ENCODE measurements around the gene LCN10.
A peak's percentile ranks its signal among the peaks of the same experiment; 100 is the strongest.
"Not testable (repeated sequence)": the region's sequence is repeated elsewhere in the genome, so short reads cannot be mapped to it uniquely, and the experiment has no call there.

Gene LCN10

DNA sequence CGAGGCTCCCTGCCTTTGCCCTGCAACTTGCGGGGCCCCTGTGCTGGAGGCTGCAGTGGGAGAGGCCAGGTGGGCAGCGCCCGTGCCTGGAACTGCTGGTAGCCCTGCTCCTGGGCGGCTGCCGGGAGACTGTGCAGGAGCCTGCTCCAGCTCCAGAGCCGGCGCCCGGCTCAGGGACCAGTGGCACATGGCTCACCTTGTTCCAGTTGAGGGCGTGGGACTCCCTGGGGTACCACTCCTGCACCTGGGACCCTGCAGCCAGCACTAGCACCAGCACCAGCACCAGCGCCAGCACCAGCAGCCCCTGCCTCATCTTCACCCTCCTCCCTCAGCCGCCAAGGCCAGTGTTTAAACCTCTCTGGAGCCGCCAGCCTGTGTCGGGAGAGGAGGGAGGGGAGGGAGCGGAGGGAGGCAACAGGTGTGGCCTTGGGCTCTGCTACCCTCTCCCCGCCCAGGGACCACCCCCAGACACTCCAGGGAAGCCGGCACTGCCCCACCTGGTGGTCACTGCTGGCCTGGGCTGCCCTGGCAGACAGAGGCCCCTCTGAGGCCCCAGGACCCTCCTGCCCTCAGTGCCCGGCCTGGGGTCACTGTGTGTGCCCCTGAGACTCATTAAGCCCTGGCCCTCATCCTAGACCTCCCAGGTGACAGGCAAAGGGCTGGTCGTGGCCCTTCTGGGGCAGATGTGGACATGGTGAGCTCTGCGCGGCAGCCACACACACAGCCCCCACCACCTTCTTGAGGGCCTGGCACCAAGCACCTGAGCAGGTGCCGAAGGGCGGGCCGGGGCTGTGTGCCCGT lies at the start of gene LCN10:
TSS of gene LCN10 (minus strand) at position 350 of the 801 bp plus-strand sequence. CDS start at position 313, 37 bp downstream.
- DNase-seq, result no peak

DNA sequence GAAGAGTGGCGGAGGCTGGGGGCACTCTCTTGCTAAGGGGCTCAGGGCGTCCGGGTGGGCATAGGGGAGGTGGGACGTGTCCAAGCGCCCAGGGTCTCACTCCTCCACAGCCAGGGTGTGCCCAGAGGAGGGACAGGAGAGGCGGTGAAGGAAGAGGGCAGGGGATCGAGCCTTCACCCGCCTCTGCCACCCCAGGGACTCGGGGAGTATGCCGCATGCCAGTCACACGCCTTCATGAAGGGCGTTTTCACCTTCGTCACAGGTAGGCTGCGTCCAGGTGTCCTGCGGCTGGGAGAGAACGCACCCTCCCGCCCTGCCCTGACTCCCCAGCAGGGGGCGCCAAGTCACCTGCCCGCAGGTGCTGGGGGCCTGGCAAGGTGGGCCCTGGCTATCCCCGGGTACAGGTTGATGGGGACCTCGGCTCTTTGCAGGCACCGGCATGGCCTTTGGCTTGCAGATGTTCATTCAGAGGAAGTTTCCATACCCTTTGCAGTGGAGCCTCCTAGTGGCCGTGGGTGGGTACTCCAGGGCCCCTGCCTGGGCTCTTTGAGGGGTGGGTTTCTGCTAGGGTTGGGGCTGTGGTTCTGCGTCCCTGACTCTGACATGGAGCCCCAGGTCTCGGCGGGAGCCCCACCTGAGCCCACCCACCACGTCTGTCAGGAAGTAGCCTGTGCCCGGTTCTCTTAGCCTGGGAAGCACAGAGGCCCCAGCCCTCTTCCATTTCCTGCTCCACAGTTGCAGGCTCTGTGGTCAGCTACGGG lies 49.0 kb upstream of the LCN10 start:
- peak; percentile 88 for DNase-seq

DNA sequence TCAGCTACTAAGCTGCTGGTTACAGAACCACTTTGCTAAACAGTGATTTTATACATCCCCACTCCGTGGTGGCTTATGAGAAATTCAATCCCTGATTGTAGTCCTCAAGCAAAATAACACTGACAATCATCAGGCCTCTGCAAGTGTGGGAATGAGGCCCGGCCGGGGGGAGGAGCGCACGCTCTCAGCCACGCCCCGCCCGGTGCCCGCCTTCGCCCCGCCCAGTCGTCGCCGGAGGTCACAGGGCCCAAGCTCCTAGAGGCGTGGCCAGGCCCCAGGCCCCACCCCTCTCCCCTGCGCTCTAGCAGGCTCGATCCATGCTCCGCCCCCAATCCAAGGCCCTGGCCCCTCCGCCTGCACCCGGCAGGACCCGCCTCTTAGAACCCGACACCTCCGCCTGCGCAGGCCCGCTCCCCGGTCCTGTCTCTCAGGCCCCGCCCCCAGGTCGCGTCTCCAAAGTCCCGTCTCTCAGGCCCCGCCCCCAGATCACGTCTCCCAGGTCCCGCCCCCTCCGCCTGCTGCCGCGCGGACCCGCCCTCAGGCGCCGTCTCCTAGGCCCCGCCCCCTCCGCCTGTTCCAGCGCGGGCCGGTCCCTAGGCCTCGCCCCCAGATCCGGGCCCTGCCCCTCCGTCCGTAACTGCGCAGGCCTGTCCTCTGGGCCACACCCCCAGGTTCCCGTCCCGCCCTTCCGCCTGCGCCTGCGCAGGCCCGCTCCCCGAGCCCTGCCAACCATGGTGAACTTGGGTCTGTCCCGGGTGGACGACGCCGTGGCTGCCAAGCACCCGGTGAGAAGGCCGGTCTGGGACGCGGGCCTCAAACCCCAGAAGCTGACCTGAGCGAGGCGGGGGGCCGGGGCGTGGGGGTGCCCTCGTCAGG lies 48.1 kb upstream of the LCN10 start, which contains the start of gene TMEM141:
TSS of gene TMEM141 (plus strand) at position 705 of the 876 bp plus-strand sequence. CDS start at position 732, 27 bp downstream.
- DNase-seq, result peak; percentile 99

DNA sequence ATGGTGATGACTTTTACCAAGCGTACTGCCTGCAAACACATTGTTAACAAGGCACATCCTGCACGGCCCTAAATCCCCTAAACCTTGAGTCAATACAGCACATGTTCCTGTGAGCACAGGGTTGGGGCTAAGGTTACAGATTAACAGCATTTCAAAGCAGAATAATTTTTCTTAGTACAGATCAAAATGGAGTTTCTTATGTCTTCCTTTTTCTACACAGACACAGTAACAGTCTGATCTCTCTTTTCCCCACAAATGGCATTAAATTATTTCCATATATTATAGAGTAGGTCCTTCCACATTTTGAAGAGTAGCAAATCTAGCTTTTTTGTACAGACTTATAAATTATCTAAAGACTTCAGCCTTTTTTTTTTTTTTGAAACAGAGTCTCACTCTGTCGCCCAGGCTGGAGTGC lies 46.8 kb upstream of the LCN10 start:
- no peak for DNase-seq

DNA sequence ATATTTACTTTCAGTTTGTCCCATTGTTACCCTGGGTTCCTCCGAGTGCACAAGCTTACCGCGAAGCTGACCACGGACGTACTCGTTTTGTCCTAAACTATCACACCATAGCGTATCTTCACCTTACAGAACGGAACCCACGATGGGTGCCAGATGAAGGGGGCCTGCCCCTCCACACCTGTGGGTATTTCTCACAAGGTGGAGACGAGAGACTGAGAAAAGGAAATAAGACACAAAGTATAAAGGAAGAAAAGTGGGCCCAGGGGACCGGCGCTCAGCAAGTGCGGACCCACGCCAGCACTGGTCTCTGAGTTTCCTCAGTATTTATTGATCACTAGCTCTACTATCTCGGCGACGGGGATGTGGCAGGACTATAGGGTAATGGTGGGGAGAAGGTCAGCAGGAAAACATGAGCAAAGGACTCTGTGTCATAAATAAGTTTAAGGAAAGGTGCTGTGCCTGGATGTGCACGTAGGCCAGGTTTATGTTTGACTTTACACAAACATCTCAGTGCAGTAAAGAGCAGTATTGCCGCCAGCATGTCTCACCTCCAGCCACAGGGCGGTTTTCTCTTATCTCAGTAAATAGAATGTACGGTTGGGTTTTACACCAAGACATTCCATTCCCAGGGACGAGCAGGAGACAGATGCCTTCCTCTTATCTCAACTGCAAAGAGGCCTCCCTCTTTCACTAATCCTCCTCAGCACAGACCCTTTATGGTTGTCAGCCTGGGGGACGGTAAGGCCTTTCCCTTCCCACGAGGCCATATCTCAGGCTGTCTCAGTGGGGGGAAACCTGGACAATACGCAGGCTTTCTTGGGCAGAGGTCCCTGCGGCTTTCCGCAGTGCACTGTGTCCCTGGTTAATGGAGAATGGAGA lies 46.1 kb upstream of the LCN10 start:
- not testable (repeated sequence) for DNase-seq

DNA sequence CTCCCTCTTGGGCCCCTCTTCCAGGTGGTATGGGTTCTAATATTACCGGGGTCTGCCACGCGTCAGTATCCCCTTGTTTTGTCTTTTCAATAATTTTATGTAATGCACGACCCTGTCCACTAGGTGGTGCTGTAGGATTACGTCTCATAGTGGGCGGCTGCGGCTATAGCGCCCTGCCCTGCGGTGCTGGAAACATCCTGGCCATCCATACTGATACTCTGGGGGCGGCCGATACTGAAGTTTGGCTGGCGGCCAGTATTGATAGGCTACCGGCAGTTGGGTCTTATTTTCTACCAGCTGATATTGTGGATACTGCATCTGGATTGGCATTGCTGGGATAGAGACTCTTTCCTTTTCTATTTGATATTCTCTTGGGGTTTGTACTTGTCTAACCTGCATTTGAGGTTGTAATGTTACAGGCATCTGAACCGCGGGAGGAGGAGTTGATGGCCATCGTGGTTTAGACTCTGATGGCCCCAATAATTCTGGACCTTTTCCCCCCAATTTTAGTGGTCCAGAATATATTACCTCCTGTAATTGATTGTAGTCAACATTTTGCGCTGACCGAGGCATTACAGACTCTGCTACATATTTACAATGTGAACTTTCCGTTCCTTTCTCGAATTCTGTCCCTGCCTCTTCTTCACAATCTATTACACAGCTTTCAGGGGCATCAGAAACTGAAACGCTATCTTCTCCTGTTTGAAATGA lies 45.1 kb upstream of the LCN10 start:
- peak; percentile 86 for DNase-seq

DNA sequence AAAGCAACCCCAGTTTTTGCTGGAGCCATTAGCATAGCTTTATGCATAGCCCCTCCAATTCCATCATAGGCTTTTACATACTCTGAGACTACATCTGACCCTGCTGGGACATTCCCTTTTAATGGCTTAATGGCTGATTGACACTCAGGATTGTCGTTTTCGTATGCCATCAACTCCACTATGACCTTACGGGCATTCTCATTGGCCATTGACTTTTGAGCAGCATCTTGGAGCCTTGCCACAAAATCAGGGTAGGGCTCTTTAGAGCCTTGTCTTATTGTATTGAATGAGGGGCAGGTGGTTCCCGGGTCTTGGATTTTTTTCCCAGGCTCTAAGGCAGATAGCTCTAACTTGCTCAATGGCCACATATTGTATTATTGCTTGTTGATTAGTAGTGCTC lies 44.2 kb upstream of the LCN10 start:
- not testable (repeated sequence) for DNase-seq

DNA sequence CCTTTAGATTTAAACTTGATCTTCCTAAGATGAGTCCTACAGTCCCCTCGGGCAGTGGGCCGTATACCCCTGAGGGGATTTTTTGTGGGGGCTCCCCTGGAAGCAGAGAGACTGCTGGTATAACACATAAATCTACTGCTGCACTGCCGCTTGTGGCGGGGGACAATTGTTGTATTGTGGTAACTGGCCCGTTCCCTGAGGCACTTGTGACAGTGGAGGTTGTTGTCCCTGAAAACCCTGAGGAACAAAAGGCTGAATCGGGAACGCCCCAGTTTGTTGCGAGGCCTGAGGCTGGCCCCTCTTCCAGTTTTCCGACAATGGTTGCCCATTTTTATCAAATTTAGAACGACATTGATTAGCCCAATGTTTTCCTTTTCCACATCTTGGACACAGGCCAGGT lies 43.7 kb upstream of the LCN10 start:
- no peak for DNase-seq

DNA sequence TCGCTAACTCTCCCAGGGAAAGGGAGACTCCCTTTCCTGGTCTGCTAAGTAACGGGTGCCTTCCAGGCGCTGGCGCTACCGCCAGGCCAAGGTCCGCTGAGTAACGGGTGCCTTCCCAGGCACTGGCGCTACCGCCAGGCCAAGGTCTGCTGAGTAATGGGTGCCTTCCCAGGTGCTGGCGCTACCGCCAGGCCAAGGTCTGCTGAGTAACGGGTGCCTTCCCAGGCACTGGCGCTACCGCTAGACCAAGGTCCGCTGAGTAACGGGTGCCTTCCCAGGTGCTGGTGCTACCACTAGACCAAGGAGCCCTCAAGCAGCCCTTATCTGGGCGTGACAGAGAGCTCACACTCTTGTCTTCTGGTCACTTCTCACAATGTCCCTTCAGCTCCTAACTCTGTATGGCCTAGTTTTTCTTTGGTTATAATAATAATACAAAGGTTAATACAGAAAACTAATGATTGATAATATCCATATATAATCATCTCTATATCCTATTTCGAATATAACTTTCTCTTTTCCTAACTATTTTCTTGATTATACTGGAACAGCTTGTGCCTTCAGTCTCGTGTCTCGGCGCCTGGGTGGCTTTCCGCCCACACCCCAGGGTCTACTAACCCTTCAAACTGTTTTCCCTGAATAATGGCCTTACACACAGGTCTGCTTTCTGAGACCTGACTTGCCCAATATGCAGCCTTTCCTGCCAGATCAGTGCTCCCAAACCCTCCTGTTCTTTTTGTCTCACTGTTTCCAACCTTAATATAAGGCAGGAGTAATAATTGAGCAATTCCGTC lies 43.0 kb upstream of the LCN10 start:
- DNase-seq, result not testable (repeated sequence)

DNA sequence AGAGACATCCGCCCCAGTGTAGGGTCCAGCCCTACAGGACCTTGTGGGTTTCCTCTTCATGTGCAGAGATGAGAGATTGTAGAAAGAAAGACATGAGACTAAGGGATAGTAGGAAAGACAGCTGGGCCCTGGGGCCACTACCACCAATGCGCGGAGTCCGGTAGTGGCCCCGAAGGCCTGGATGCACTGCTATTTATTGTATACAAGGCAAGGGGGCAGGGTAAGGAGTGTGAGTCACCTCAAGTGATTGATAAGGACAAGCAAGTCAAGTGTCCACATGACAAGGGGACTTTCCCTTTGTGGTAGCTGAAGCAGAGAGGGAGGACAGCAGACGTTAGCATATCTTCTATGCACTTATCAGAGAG lies 42.2 kb upstream of the LCN10 start:
- no peak for DNase-seq

DNA sequence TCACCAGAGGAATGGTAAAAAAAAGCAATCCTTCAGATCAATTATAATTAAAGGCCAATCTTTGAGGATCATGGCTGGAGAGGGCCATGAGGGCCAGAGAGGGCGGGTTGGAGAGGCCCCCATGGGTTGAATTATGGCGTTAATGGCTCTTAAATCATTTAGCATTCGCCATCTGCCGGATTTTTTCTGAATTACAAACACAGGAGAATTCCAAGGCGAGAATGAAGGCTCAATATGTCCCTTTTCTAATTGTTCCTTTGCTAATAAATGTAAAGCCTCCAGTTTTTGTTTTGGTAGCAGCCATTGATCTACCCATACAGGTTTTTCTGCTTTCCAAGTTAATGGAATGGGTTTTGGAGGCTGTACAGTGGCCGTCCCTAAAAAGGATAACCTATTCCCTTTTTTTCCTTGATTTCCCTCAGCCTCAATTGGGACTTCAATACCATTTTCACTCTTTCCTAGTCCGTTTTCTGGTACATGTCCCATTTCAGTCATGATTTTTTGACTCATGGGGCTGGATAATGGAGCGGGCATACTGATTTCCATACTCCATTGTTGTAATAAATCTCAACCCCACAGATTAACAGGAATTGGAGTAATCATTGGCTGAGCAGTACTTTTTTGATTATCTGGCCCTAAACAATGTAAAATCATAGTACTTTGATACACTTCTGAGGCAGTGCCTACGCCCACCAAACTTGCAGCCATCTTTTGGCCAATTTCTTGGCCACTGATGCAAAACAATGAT lies 41.7 kb upstream of the LCN10 start:
- DNase-seq, result no peak

DNA sequence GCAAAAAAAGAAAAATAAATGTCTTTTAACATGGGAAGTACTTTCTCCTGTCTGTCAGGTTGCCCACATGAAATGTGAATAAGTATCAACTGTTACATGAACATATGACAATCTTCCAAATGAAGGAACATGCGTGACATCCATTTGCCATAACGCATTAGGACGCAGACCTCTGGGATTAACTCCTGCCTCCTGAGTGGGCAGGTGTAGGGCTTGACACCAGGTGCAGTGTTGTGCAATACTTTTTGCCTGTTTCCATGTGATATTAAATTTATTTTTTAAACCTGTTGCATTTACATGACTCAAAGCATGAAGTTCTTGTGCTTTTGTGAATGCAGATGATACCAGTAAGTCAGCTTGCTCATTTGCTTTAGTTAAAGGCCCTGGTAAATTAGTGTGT lies 39.7 kb upstream of the LCN10 start:
- no peak for DNase-seq

DNA sequence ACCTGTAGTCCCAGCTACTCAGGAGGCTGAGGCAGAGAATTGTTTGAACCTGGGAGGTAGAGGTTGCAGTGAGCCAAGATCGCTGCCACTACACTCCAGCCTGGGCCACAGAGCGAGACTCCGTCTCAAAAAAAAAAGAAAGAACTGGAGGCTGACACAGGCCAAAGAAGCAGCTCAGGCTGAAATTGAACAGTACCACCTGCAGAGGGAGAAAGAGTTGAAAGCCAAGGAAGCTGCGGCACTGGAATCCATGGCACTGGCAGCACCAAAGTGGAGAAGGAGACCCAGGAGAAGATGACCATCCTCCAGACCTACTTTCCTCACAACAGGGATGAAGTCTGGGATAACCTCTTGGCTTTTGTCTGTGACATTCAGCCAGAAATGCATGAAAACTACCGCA lies 37.1 kb upstream of the LCN10 start:
- no peak for DNase-seq

DNA sequence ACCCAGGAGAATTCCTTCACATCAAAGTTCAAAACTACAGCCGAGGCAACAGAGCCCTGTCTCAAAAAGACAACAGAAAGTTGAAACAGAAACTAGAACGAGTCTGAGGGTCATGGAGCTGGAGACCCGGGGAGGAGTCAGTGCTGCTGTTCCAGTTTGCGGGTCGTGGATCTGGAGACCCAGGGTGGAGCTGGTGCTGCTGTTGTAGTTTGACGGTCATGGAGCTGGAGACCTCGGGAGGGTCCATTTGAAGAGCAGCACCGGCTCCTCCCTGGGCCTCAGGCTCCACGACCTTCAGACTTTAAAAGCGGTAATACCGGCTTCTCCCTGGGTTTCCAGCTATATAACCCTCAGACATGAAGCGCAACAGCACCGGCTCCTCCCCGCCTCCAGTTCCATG lies 34.6 kb upstream of the LCN10 start:
- DNase-seq, result no peak

DNA sequence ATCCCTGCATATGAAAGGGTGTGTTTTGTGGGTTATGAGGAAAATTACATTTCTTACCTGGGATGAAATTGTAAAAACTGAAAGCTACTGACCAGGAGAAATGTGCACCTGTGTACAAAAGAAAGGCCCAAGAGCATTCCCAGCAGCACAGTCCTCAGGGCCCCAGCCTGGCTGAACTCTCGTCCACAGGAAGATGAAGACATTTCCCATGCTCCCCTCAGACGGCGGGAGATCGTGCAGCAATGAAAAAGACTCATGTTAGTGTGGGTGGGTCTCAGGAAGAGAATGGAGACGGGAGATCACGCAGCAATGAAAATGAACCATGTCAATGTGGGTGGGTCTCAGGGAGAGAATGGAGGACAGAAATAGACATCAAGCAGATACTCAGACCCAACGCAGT lies 34.2 kb upstream of the LCN10 start:
- no peak for DNase-seq

DNA sequence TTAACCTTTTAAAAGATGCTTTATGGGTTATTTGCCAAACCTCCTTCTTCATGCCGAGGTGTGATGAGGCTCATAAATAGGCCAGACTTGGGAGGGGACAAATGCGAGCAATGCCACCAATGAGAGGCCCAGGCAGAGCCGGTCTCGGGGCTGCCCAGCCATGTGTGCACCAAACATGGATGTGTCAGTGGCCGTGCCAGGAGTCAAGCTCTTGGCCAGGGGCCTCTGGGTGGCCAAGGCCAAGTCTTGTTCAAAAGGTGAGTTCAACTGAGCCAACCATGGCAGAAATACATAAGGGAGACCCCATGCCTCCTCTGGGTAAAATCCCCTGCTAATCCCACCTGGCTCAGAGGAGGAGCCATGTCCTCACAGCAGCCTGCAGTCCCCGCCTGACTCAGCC lies 32.5 kb upstream of the LCN10 start:
- DNase-seq, result no peak

DNA sequence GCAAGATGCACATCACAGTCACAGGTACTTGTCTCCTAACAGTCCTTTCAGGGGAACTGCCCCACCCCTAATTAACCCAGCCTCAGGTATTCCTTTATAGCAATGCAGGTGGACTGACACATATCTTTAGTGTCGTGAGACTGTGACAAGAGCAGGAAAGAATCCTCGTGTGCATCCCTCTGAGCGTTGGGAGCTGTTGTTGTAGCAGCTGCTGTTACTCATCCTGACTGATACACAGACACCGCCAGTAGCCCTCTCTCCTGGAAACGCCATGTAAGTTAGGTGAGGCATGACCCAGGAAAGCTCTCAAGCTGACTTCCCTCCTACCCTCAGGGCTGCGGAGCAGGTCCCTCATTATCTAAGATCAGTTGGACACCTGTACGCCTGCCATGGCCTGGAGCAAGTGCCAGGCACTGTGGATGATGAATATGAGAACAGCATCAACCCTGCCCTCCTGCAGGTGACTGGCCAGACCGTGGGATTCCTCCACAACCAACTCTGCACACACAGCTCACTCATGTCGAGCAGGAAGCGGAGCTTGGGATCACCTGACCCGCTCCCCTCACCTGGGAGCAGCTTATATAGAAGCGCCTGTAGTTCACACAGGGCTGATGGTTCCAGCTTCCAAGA lies 31.8 kb upstream of the LCN10 start:
- no peak for DNase-seq

DNA sequence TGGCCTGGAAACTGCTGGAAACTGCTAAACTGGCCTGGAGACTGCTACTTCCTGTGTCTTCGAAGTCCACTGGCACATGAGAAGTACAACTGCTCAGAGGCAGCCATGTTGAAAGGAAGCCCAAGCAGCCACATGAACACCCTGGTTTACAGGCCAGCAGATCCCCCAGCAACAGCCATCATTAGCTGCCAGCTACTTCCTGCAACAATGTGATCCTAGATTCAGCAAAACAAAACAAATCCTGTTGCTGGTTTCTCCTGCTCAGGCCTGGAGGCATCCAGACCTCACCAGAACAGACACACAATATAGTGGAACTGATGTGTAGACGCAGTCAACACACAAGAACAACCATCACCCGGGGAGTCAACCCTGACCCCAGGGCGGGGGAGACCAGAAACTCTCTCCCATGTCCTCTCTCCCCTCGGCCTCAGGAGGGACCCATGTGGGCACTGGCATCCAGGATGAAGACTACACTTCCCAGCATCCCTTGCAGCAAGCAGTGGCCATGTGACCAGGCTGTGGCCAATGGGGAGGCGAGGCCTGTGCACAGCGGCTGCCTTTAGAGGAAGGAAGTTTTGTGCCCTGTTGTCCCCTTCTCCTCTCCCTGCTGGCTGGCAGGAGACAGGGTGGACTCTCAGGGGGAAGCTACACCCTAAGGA lies 30.8 kb upstream of the LCN10 start:
- DNase-seq, result no peak

DNA sequence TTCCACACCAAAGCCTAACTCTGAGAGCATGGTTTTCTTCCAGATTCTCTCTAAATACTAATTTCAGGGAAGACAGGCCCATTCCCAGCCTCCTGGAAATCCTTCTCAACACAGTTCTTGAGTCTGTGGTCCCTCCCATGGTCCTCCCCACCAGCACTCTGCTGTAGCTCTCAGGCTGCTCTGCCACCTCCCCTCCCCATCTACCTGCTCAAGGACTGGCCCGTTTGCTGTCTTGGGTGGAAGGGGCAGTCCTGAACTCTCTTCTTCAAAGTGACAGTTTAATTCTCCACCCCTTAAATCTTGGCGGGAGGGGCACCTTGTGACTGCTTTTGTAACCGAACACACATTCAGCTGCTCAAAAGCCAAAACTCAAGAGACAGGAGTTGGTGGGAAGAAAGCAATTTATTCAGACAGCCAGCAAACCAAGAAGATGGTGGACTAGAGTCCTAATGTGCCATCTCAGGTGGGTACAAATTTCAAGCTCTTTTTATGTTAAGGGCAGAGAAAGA lies 29.2 kb upstream of the LCN10 start:
- no peak for DNase-seq
